OCI-M2 (cell line): ENCODE measurements around the gene IGIP.

Source experiments
- DNase-seq: peaks from one replicate; lab custom pipeline; 2025; ENCODE audit not compliant: unreplicated experiment; lab: John Stamatoyannopoulos, UW

The IGIP gene

GRCh38 chr5:140125637-140126036 is at the start of gene IGIP:
TSS of gene IGIP (plus strand) at chr5:140125937. CDS start at chr5:140128477, 2,540 bp downstream.
- DNase-seq: no peak

GRCh38 chr5:140076142-140076541 is 49.6 kb upstream of the IGIP start:
- no peak for DNase-seq

GRCh38 chr5:140076788-140077187 is 48.9 kb upstream of the IGIP start:
- DNase-seq: no peak

GRCh38 chr5:140083120-140083519 is 42.6 kb upstream of the IGIP start:
- no peak for DNase-seq

- DNase-seq: no peak
Measured at GRCh38 chr5:140083650-140084049, 42.1 kb upstream of the IGIP start.

- no peak for DNase-seq
Measured at GRCh38 chr5:140084541-140084940, 41.2 kb upstream of the IGIP start.

GRCh38 chr5:140090251-140090650 is 35.5 kb upstream of the IGIP start:
- DNase-seq: no peak

GRCh38 chr5:140093179-140093578 is 32.6 kb upstream of the IGIP start:
- no peak for DNase-seq

GRCh38 chr5:140093866-140094265 is 31.9 kb upstream of the IGIP start:
- no peak for DNase-seq

GRCh38 chr5:140094889-140095288 is 30.8 kb upstream of the IGIP start:
- no peak for DNase-seq

GRCh38 chr5:140101179-140101578 is 24.6 kb upstream of the IGIP start:
- no peak for DNase-seq

- DNase-seq: no peak
Measured at GRCh38 chr5:140103154-140103553, 22.6 kb upstream of the IGIP start.

- DNase-seq: no peak
Measured at GRCh38 chr5:140104100-140104499, 21.6 kb upstream of the IGIP start.

GRCh38 chr5:140106101-140106500 is 19.6 kb upstream of the IGIP start:
- DNase-seq: no peak

- no peak for DNase-seq
Measured at GRCh38 chr5:140106805-140107311, 18.9 kb upstream of the IGIP start.

GRCh38 chr5:140107312-140108092 is 18.2 kb upstream of the IGIP start:
- DNase-seq: no peak

- DNase-seq: no peak
Measured at GRCh38 chr5:140108093-140109017, 17.4 kb upstream of the IGIP start.

GRCh38 chr5:140109018-140109758 is 16.5 kb upstream of the IGIP start:
- no peak for DNase-seq

GRCh38 chr5:140109759-140110645 is 15.7 kb upstream of the IGIP start:
- no peak for DNase-seq

GRCh38 chr5:140110646-140110957 is 15.1 kb upstream of the IGIP start:
- DNase-seq: no peak
